Gastroesophageal sphincter (tissue), 4 donors: ENCODE results near the gene CCDC32. TPM values are rescaled to one million over a fixed set of nuclear protein-coding genes. Genes with fewer than 3 reads are reported as not detected.

ENCODE experiments used
- ATAC-seq: fragments of 150-250 bp; one replicate; pipeline ENCODE4 v1.9.1; 2016; ENCODE audit warnings: mild to moderate bottlenecking, moderate library complexity
- H3K27ac ChIP-seq, 4 donors: fragments of 200-600 bp; sonication (generic) in 3 of 4; 1 replicate in 3 of 4; 2 replicates in 1 of 4; pipeline ENCODE4 v1.5.1; 2016 to 2019
- H3K27me3 ChIP-seq: fragments of 200-600 bp; sonication (generic); one replicate; pipeline ENCODE4 v1.5.1; 2019
- H3K36me3 ChIP-seq, 2 donors: fragments of 200-600 bp; sonication (generic); one replicate each; pipeline ENCODE4 v1.5.1; 2019; ENCODE audit warnings: control low read depth in 1 of 2
- H3K4me1 ChIP-seq, 3 donors: fragments of 200-600 bp; sonication (generic); 1 replicate in 2 of 3; 2 replicates in 1 of 3; pipeline ENCODE4 v1.5.1; 2016 to 2019; ENCODE audit warnings: control low read depth in 2 of 3
- H3K4me3 ChIP-seq, 2 donors: fragments of 200-600 bp; sonication (generic); one replicate each; pipeline ENCODE4 v1.5.1; 2019; ENCODE audit warnings: mild to moderate bottlenecking in 1 of 2, moderate library complexity in 1 of 2
- H3K9me3 ChIP-seq, 3 donors: fragments of 200-600 bp; sonication (generic); one replicate each; pipeline ENCODE4 v1.5.1; 2017 to 2019; ENCODE audit warnings: control low read depth in 2 of 3
- CTCF ChIP-seq, 4 experiments: fragments of 200-600 bp in 2 of 4; fragments of 450-650 bp in 2 of 4; sonication (generic) in 1 of 4; IDR thresholded peaks; one replicate each; pipeline ENCODE4 v1.5.1; 2017 to 2019; ENCODE audit warnings: antibody characterized with exemption in 4 of 4, mild to moderate bottlenecking in 2 of 4, moderate library complexity in 2 of 4
- EP300 ChIP-seq: sonication (generic); formaldehyde crosslinking; IDR thresholded peaks from one replicate; pipeline ENCODE4 v1.6.1; 2017; ENCODE audit warnings: antibody characterized with exemption, mild to moderate bottlenecking
- POLR2A ChIP-seq, 2 donors: fragments of 450-650 bp; IDR thresholded peaks; one replicate each; pipeline ENCODE4 v1.6.1; 2017; ENCODE audit warnings: antibody characterized with exemption in 2 of 2, mild to moderate bottlenecking in 2 of 2, moderate library complexity in 1 of 2
- POLR2AphosphoS5 ChIP-seq: sonication (generic); formaldehyde crosslinking; IDR thresholded peaks from one replicate; pipeline ENCODE4 v1.6.1; 2017; ENCODE audit warnings: antibody characterized with exemption
- WGBS, 2 donors: methylation state at CpG; one replicate each; pipeline ENCODE4 v1.1.5; 2018; ENCODE audit warnings: low coverage in 1 of 2; 5-methylcytosine and 5-hydroxymethylcytosine counted together
- small RNA-seq, 4 donors: library from RNA; depleted of rRNA; stranded (forward); fragments of <200 nt; gene quantifications; one replicate each; pipeline ENCODE3, GENCODE V24; 2016
- total RNA-seq, 4 donors: library from RNA; depleted of rRNA; stranded (reverse); fragments of >200 nt; gene quantifications; one replicate each; pipeline ENCODE4 v1.1.0, GENCODE V29; 2016

Gene CCDC32
- total RNA-seq, 4 donors from 2014 or later: 16.2 to 45.8 (median 34.0) TPM

GRCh38 chr15:40510201-40510600, 54.6 kb downstream of the CCDC32 start:
- Histone ChIP-seq H3K36me3 (no peaks in the 10 kb centered on the region), H3K4me1 (peaks cover 0 to 24% (median 8%) of the 10 kb centered on the region in 3 donors), H3K4me3 (no peak overlapping the region), H3K9me3 (no peaks in the 10 kb centered on the region), H3K27me3 (no peaks in the 10 kb centered on the region), H3K27ac (no peak overlapping the region)
- TF ChIP-seq POLR2A (IDR thresholded peaks at IDR 0.05): no peak
- TF ChIP-seq CTCF (IDR thresholded peaks at IDR 0.05): no peak
- TF ChIP-seq EP300: no peak
- no peak for TF ChIP-seq POLR2AphosphoS5
- 56 to 72% methylated on average over 2 of the region's 2 CpGs for WGBS, 2 donors
- no peak for ATAC-seq

GRCh38 chr15:40508216-40508615, 56.6 kb downstream of the CCDC32 start:
- no peaks in the 10 kb centered on the region for H3K9me3 ChIP-seq
- TF ChIP-seq CTCF (IDR thresholded peaks at IDR 0.05): peak in 1 of 4 experiments; percentile 3
- no peak for TF ChIP-seq POLR2A (IDR thresholded peaks at IDR 0.05)
- H3K27ac ChIP-seq: no peak overlapping the region
- no peak for ATAC-seq
- H3K4me3 ChIP-seq: no peak overlapping the region
- H3K4me1 ChIP-seq: peaks cover 0 to 24% (median 8%) of the 10 kb centered on the region in 3 donors
- H3K27me3 ChIP-seq: no peaks in the 10 kb centered on the region
- WGBS, 2 donors: 70 to 93% methylated on average over 1 of the region's 1 CpG
- no peaks in the 10 kb centered on the region for H3K36me3 ChIP-seq

GRCh38 chr15:40506964-40507571, 57.8 kb downstream of the CCDC32 start:
- 2 to 7% methylated on average over 7 to 10 of the region's 30 CpGs for WGBS, 2 donors
- peaks cover 0 to 22% (median 7%) of the 10 kb centered on the region in 3 donors for H3K4me1 ChIP-seq
- H3K4me3 ChIP-seq: peak overlapping the region in 1 of 2 donors; percentile 35
- H3K9me3 ChIP-seq: no peaks in the 10 kb centered on the region
- no peaks in the 10 kb centered on the region for H3K27me3 ChIP-seq
- TF ChIP-seq POLR2A (IDR thresholded peaks at IDR 0.05) (no peak), CTCF (IDR thresholded peaks at IDR 0.05) (peak in 3 of 4 experiments; percentile 50 to 83 (median 59))
- no peaks in the 10 kb centered on the region for H3K36me3 ChIP-seq
- H3K27ac ChIP-seq: peak overlapping the region in 1 of 4 donors; percentile 63
- ATAC-seq: peak; percentile 91

Small RNAs within 50 kb of the gene (small RNA-seq; reads per million reads assigned to genes)
- gene RF00017 (0 reads per million in 4 donors), gene RNU6-516P (0 reads per million in 4 donors)

Other genes with a start within 250 kb of the CCDC32 start
- 10 to 100 TPM; 27.3 to 66.6 (median 37.5) TPM for gene INAFM2, start 241.3 kb downstream of the CCDC32 start, total RNA-seq
- 100 to 1,000 TPM in 1 of 4 donors, 10 to 100 TPM in 3; 28.0 to 105 (median 66.7) TPM for gene CCDC9B, start 224.1 kb downstream of the CCDC32 start, total RNA-seq
- gene PHGR1, start 214.0 kb downstream of the CCDC32 start, total RNA-seq: not detected
- under 1 TPM; 0.07 to 0.19 (median 0.15) TPM for gene DISP2, start 206.8 kb downstream of the CCDC32 start, total RNA-seq
- gene KNSTRN, start 182.3 kb downstream of the CCDC32 start, total RNA-seq: 10 to 100 TPM in 2 of 4 donors, 1 to 10 TPM in 2; 7.2 to 16.2 (median 9.9) TPM
- gene IVD, start 159.2 kb downstream of the CCDC32 start, total RNA-seq: 10 to 100 TPM; 26.1 to 80.2 (median 50.1) TPM
- gene BAHD1, start 124.1 kb downstream of the CCDC32 start, total RNA-seq: 10 to 100 TPM; 19.0 to 26.2 (median 22.8) TPM
- 10 to 100 TPM in 2 of 4 donors, 1 to 10 TPM in 2; 7.8 to 18.4 (median 11.7) TPM for gene CHST14, start 94.1 kb downstream of the CCDC32 start, total RNA-seq
- gene RPUSD2, start 4.3 kb upstream of the CCDC32 start, total RNA-seq: 10 to 100 TPM in 1 of 4 donors, 1 to 10 TPM in 3; 7.2 to 11.6 (median 8.7) TPM
- under 1 TPM; 0.23 to 0.89 (median 0.57) TPM for gene KNL1, start 29.2 kb upstream of the CCDC32 start, total RNA-seq
- 1 to 10 TPM in 1 of 4 donors, not detected in 3; 3.0 TPM for gene RAD51, start 130.1 kb upstream of the CCDC32 start, total RNA-seq
- 10 to 100 TPM; 24.2 to 37.2 (median 32.8) TPM for gene RMDN3, start 190.2 kb upstream of the CCDC32 start, total RNA-seq
- gene GCHFR, start 199.0 kb upstream of the CCDC32 start, total RNA-seq: 10 to 100 TPM in 1 of 4 donors, 1 to 10 TPM in 3; 5.8 to 12.1 (median 6.9) TPM
- gene C15orf62, start 204.9 kb upstream of the CCDC32 start, total RNA-seq: under 1 TPM; 0.16 to 0.42 (median 0.31) TPM
- 10 to 100 TPM; 13.3 to 25.5 (median 19.7) TPM for gene ZFYVE19, start 242.0 kb upstream of the CCDC32 start, total RNA-seq
- 10 to 100 TPM in 3 of 4 donors, 1 to 10 TPM in 1; 7.8 to 20.5 (median 17.8) TPM for gene DNAJC17, start 242.4 kb upstream of the CCDC32 start, total RNA-seq